GM19240 (cell line): ENCODE results near the gene HUWE1.
"Not testable (repeated sequence)": the region's sequence is repeated elsewhere in the genome, so short reads cannot be mapped to it uniquely, and the experiment has no call there.

Experiments
- DNase-seq: peaks from one replicate; pipeline ENCODE4 v3.0.0; 2011; ENCODE audit warnings: low spot score; ENCODE audit not compliant: insufficient read length

HUWE1 gene

GRCh38 chrX:53686151-53686885 lies at the start of gene HUWE1:
Gene HUWE1, minus strand, starts transcription at chrX:53686719. Its CDS starts 32,612 bp downstream, at chrX:53654107.
- peak; percentile 20 for DNase-seq

GRCh38 chrX:53732797-53733196 lies 46.3 kb upstream of the HUWE1 start:
- DNase-seq, result no peak

- no peak for DNase-seq
Measured at GRCh38 chrX:53729751-53730150, 43.2 kb upstream of the HUWE1 start.

- DNase-seq, result no peak
Measured at GRCh38 chrX:53728506-53728905, 42.0 kb upstream of the HUWE1 start.

GRCh38 chrX:53724872-53725271 lies 38.4 kb upstream of the HUWE1 start:
- no peak for DNase-seq

GRCh38 chrX:53723381-53723780 lies 36.9 kb upstream of the HUWE1 start:
- no peak for DNase-seq

- not testable (repeated sequence) for DNase-seq
Measured at GRCh38 chrX:53721610-53722009, 35.1 kb upstream of the HUWE1 start.

GRCh38 chrX:53719666-53720065 lies 33.1 kb upstream of the HUWE1 start:
- DNase-seq, result not testable (repeated sequence)

GRCh38 chrX:53718073-53718472 lies 31.6 kb upstream of the HUWE1 start:
- no peak for DNase-seq

GRCh38 chrX:53717205-53717604 lies 30.7 kb upstream of the HUWE1 start:
- DNase-seq, result no peak

GRCh38 chrX:53716328-53717088 lies 30.0 kb upstream of the HUWE1 start:
- no peak for DNase-seq

GRCh38 chrX:53715346-53715924 lies 28.9 kb upstream of the HUWE1 start:
- DNase-seq, result no peak

- no peak for DNase-seq
Measured at GRCh38 chrX:53714580-53715345, 28.2 kb upstream of the HUWE1 start.

- no peak for DNase-seq
Measured at GRCh38 chrX:53713987-53714579, 27.6 kb upstream of the HUWE1 start.

- DNase-seq, result no peak
Measured at GRCh38 chrX:53711436-53711835, 24.9 kb upstream of the HUWE1 start.

GRCh38 chrX:53704854-53705253 lies 18.3 kb upstream of the HUWE1 start:
- no peak for DNase-seq

GRCh38 chrX:53704294-53704693 lies 17.8 kb upstream of the HUWE1 start:
- DNase-seq, result no peak

- no peak for DNase-seq
Measured at GRCh38 chrX:53695946-53696549, 9.5 kb upstream of the HUWE1 start.

- DNase-seq, result no peak
Measured at GRCh38 chrX:53694642-53695041, 8.1 kb upstream of the HUWE1 start.

- no peak for DNase-seq
Measured at GRCh38 chrX:53688300-53688699, 1.8 kb upstream of the HUWE1 start.

GRCh38 chrX:53685711-53686110 lies 808 bp downstream of the HUWE1 start:
- no peak for DNase-seq
